Measurements from ENCODE around the gene ZCCHC9. TPM values are rescaled to one million over a fixed set of nuclear protein-coding genes. Genes with fewer than 3 reads are reported as not detected.

The ZCCHC9 gene, protein sequence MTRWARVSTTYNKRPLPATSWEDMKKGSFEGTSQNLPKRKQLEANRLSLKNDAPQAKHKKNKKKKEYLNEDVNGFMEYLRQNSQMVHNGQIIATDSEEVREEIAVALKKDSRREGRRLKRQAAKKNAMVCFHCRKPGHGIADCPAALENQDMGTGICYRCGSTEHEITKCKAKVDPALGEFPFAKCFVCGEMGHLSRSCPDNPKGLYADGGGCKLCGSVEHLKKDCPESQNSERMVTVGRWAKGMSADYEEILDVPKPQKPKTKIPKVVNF
- total RNA-seq: 10 to 100 TPM; 24.5 to 32.6 (median 26.8) TPM

DNA sequence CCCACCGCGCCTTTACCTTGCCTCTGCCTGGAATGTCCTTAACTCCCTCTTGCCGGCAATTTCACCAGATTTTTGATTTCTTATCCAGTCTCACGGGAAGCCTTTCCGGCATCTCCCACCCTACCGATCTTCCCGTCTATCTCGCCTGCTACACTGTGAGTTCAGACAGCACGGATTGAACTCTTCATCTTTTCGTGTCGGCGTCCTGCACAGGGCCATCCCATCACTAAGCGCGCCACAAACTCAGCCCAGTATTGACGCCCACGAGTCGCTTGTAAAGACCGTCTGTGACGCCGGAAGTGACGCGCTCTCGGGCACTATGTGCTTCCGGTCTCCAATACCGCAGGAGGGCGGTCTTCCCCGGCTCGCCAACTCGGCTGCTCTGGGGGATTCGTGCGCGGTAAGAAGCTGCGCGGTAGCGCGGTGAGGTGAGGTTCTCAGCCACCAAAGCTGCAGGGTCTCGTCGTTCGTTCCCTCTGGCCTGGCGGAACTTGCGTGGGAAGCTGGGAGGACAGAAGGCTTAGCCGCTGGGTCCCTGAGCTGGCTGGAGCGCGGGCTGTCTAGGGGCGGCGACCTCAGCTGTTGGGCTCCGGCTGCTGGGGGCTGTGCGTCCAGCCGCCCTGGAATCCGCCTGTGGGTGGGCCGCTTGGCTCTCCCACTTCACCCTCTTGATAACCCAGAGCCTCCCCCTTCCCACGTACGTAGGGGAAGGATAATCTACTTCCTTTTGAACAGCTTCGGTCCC, at the start of gene ZCCHC9:
TSS of gene ZCCHC9 (plus strand) at position 317 of the 745 bp plus-strand sequence. CDS start 3,171 bp downstream, outside the sequence.
- TF ChIP-seq, protein P1, sequence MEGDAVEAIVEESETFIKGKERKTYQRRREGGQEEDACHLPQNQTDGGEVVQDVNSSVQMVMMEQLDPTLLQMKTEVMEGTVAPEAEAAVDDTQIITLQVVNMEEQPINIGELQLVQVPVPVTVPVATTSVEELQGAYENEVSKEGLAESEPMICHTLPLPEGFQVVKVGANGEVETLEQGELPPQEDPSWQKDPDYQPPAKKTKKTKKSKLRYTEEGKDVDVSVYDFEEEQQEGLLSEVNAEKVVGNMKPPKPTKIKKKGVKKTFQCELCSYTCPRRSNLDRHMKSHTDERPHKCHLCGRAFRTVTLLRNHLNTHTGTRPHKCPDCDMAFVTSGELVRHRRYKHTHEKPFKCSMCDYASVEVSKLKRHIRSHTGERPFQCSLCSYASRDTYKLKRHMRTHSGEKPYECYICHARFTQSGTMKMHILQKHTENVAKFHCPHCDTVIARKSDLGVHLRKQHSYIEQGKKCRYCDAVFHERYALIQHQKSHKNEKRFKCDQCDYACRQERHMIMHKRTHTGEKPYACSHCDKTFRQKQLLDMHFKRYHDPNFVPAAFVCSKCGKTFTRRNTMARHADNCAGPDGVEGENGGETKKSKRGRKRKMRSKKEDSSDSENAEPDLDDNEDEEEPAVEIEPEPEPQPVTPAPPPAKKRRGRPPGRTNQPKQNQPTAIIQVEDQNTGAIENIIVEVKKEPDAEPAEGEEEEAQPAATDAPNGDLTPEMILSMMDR (IDR thresholded peaks at IDR 0.05): peak in 4 of 6 experiments; percentile 11 to 56 (median 37)
- peak; percentile 73 to 80 for TF ChIP-seq POLR2A (IDR thresholded peaks at IDR 0.05)
- Histone ChIP-seq H3K27me3 (no peaks in the 10 kb centered on the region), H3K27ac (peak within 1 kb of the TSS; percentile 71 to 85 (median 82)), H3K9me3 (no peaks in the 10 kb centered on the region), H3K4me1 (peaks cover 0 to 26% (median 2%) of the 10 kb centered on the region in 4 donors), H3K36me3 (peaks cover 0 to 6% (median 0%) of the 10 kb centered on the region in 3 donors), H3K4me3 (peak within 1 kb of the TSS; percentile 48 to 93 (median 77))
- peak; percentile 93 to 97 (median 95) for DNase-seq

DNA sequence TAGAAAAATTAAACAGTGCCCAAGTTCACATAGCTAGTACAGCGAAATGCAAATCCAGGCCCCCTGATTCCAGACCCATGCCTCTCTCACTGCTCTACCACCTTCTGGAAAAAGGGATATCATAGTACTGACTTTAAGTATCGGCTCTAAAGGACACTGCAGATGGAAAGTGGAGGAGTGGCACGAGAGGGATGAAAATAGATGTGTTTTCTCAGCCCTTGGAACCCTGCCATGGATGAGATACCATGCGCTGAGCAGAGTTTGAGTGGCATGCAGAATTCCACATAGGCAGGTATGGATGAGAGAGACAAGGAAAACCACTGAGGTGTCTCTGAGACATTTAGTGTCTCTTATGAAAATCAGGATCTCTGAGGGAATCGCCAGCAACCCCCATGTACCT, 49.5 kb upstream of the ZCCHC9 start:
- H3K27ac ChIP-seq: no peak overlapping the region

DNA sequence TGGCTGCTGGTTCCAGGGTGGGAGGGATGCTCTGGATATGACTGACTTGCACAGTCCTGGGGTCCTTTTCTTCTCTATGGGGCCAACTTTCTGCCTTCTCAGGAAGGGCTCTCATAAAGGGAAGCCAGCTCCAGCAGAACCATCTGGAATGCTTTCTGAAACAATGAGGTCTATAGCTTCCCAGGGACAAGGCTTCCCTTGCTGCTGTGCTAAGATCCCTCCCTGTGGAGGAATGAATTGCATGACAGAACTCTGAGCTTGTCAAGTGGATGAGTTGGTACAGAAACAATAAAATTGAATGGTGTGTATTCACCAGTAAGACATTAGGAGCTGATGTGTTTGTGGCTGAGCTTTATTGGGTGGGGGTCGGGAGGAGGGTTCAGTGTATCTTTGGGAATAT, 48.5 kb upstream of the ZCCHC9 start:
- Histone ChIP-seq H3K27me3 (no peaks in the 10 kb centered on the region), H3K36me3 (no peaks in the 10 kb centered on the region), H3K9me3 (no peaks in the 10 kb centered on the region), H3K4me3 (no peak overlapping the region), H3K4me1 (no peaks in the 10 kb centered on the region), H3K27ac (no peak overlapping the region)
- no peak for DNase-seq
- TF ChIP-seq, protein P1 (IDR thresholded peaks at IDR 0.05): no peak

More for the DNA sequence above, 49.5 kb upstream of the ZCCHC9 start:
- Histone ChIP-seq H3K36me3 (no peaks in the 10 kb centered on the region), H3K4me3 (no peak overlapping the region), H3K4me1 (no peaks in the 10 kb centered on the region), H3K9me3 (no peaks in the 10 kb centered on the region), H3K27me3 (no peaks in the 10 kb centered on the region)
- TF ChIP-seq, protein P1 (IDR thresholded peaks at IDR 0.05): no peak
- no peak for DNase-seq

DNA sequence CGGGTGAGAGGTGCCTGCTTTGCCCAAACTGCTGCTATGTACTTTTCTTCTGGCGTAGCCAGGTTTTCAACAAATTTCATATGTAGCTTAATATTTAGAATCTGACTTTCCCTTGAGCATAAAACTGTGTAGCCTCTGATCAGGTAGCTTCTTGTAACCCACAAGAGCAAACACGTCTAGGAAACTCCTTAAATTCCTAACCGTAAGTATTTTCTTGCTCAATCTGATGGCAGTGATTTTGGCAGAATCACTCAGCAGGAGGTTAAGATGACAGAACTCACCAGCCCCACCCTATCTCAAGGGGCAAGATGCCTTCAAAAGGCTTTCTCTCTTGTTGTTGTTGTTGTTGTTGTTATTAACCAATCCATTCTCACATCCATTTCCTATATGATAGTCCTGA, 47.5 kb upstream of the ZCCHC9 start:
- no peak for DNase-seq
- no peak overlapping the region for H3K4me3 ChIP-seq
- no peaks in the 10 kb centered on the region for H3K9me3 ChIP-seq
- no peaks in the 10 kb centered on the region for H3K36me3 ChIP-seq
- no peaks in the 10 kb centered on the region for H3K27me3 ChIP-seq
- H3K4me1 ChIP-seq: no peaks in the 10 kb centered on the region
- TF ChIP-seq, protein P1 (IDR thresholded peaks at IDR 0.05): no peak
- TF ChIP-seq POLR2A (IDR thresholded peaks at IDR 0.05): no peak
- no peak overlapping the region for H3K27ac ChIP-seq

DNA sequence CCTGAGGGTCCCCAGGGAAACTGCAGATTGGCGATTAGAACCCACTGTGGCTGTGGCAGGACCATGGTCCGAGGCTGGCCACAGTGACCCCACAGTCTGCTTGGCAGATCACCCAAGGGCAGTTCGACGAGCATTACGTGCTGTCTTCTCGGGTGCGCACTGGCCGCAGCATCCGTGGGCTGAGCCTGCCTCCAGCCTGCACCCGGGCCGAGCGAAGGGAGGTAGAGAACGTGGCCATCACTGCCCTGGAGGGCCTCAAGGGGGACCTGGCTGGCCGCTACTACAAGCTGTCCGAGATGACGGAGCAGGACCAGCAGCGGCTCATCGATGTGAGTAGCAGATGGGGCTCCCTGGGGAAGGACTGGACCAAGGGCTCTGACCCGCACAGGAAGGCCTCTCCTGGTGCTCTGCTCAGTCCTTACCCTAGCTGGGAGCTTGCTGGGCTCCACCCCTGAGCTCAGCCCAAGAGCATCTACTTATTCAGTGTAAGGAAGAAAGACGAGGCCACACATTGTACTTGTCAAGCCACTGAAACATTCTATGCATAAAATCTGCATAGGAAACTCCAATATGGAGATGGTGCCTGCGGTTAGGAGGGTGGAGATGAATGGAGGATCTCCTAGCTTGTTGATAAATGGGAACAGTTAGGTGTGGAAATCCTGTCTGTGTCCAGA, 46.4 kb upstream of the ZCCHC9 start:
- DNase-seq: no peak
- Histone ChIP-seq H3K4me3 (no peak overlapping the region), H3K36me3 (peaks cover 0 to 4% (median 0%) of the 10 kb centered on the region in 3 donors), H3K4me1 (no peaks in the 10 kb centered on the region), H3K9me3 (no peaks in the 10 kb centered on the region), H3K27me3 (no peaks in the 10 kb centered on the region), H3K27ac (no peak overlapping the region)
- TF ChIP-seq POLR2A (IDR thresholded peaks at IDR 0.05): no peak
- TF ChIP-seq, protein P1 (IDR thresholded peaks at IDR 0.05): no peak

Data from Peyer's patch (tissue), 4 donors.